WERI-Rb-1 (cell line): ENCODE results near the gene C15orf62.
A peak's percentile ranks its signal among the peaks of the same experiment; 100 is the strongest.

Experiments
- DNase-seq: peaks from one replicate; pipeline ENCODE4 v3.0.0-alpha.2; 2020
- H3K27ac ChIP-seq: fragments of 250-450 bp; sonication (Bioruptor Pico); 2 replicates; pipeline ENCODE4 v1.5.1; 2020; ENCODE audit warnings: mild to moderate bottlenecking, moderate library complexity
- H3K27me3 ChIP-seq: fragments of 250-450 bp; sonication (Bioruptor Pico); 2 replicates; pipeline ENCODE4 v1.5.1; 2021; ENCODE audit warnings: mild to moderate bottlenecking, low read depth, moderate library complexity; ENCODE audit not compliant: insufficient read depth, severe bottlenecking
- H3K36me3 ChIP-seq: fragments of 250-450 bp; sonication (Bioruptor Pico); 2 replicates; pipeline ENCODE4 v1.5.1; 2020; ENCODE audit warnings: mild to moderate bottlenecking, moderate library complexity
- H3K4me3 ChIP-seq: 2 replicates; pipeline ENCODE4 v1.5.1; 2011; ENCODE audit warnings: low read depth, mild to moderate bottlenecking, control low read depth, low read length
- H3K9me3 ChIP-seq: fragments of 250-450 bp; sonication (Bioruptor Pico); 2 replicates; pipeline ENCODE4 v1.5.1; 2021; ENCODE audit warnings: mild to moderate bottlenecking, moderate library complexity; ENCODE audit not compliant: severe bottlenecking
- CTCF ChIP-seq: IDR thresholded peaks from 2 replicates; pipeline ENCODE4 v1.5.1; 2011; ENCODE audit warnings: low read depth, mild to moderate bottlenecking, control low read depth, inconsistent platforms, low read length

C15orf62 gene

GRCh38 chr15:40769274-40770146 is at the start of gene C15orf62:
TSS of gene C15orf62 (plus strand) at chr15:40769980. CDS start at chr15:40770496, 516 bp downstream.
- H3K36me3 ChIP-seq, result peaks cover 25% of the 10 kb centered on the region
- H3K9me3 ChIP-seq, result no peaks in the 10 kb centered on the region
- no peak within 1 kb of the TSS for H3K4me3 ChIP-seq
- no peak for DNase-seq
- H3K27ac ChIP-seq, result peak within 1 kb of the TSS; percentile 86
- no peak for TF ChIP-seq CTCF
- no peaks in the 10 kb centered on the region for H3K27me3 ChIP-seq

- Histone ChIP-seq H3K9me3 (no peaks in the 10 kb centered on the region), H3K27ac (no peak overlapping the region), H3K36me3 (peaks cover 45% of the 10 kb centered on the region), H3K27me3 (no peaks in the 10 kb centered on the region), H3K4me3 (no peak overlapping the region)
- no peak for TF ChIP-seq CTCF
- no peak for DNase-seq
These were observed 48.1 kb upstream of the C15orf62 start for GRCh38 chr15:40721701-40722100.

- TF ChIP-seq CTCF, result no peak
- Histone ChIP-seq H3K27ac (no peak overlapping the region), H3K4me3 (no peak overlapping the region), H3K9me3 (no peaks in the 10 kb centered on the region), H3K27me3 (no peaks in the 10 kb centered on the region), H3K36me3 (peaks cover 41% of the 10 kb centered on the region)
- DNase-seq, result no peak
These were observed 47.4 kb upstream of the C15orf62 start for GRCh38 chr15:40722354-40722753.

- no peak overlapping the region for H3K27ac ChIP-seq
- no peak for DNase-seq
- H3K9me3 ChIP-seq, result no peaks in the 10 kb centered on the region
- no peaks in the 10 kb centered on the region for H3K27me3 ChIP-seq
- peaks cover 37% of the 10 kb centered on the region for H3K36me3 ChIP-seq
- no peak overlapping the region for H3K4me3 ChIP-seq
- no peak for TF ChIP-seq CTCF
These were observed 46.8 kb upstream of the C15orf62 start for GRCh38 chr15:40722934-40723333.

GRCh38 chr15:40723919-40724318 is 45.9 kb upstream of the C15orf62 start:
- DNase-seq, result no peak
- Histone ChIP-seq H3K4me3 (no peak overlapping the region), H3K9me3 (no peaks in the 10 kb centered on the region), H3K27ac (no peak overlapping the region), H3K27me3 (no peaks in the 10 kb centered on the region), H3K36me3 (peaks cover 37% of the 10 kb centered on the region)
- TF ChIP-seq CTCF, result no peak
